Osteoblast (primary cell): ENCODE measurements around the gene KIF2C. TPM values are rescaled to one million over a fixed set of nuclear protein-coding genes. Genes with fewer than 3 reads are reported as not detected.
A peak's percentile ranks its signal among the peaks of the same experiment; 100 is the strongest.

Experiments used
- DNase-seq: peaks from one replicate; pipeline ENCODE4 v3.0.0; 2011; ENCODE audit warnings: low spot score, mixed read lengths; ENCODE audit not compliant: insufficient read length; ENCODE audit errors: missing footprints
- H2AFZ ChIP-seq: 2 replicates; pipeline ENCODE4 v1.6.0; 2011; ENCODE audit warnings: mild to moderate bottlenecking, low read length
- H3K27ac ChIP-seq: 2 replicates; pipeline ENCODE4 v1.5.1; 2011; ENCODE audit warnings: mild to moderate bottlenecking, low read depth, low read length, moderate library complexity
- H3K27me3 ChIP-seq: 2 replicates; pipeline ENCODE4 v1.6.0; 2012; ENCODE audit warnings: mild to moderate bottlenecking, control low read depth, inconsistent platforms, low read length, moderate library complexity; ENCODE audit not compliant: insufficient read depth
- H3K36me3 ChIP-seq: 2 replicates; pipeline ENCODE4 v1.5.1; 2011; ENCODE audit warnings: mild to moderate bottlenecking, low read length, control low read depth, moderate library complexity; ENCODE audit not compliant: insufficient read depth
- H3K4me1 ChIP-seq: 2 replicates; pipeline ENCODE4 v1.5.1; 2011; ENCODE audit warnings: mild to moderate bottlenecking, low read length, control low read depth, moderate library complexity; ENCODE audit not compliant: insufficient read depth
- H3K4me2 ChIP-seq: 2 replicates; pipeline ENCODE4 v1.6.0; 2011; ENCODE audit warnings: mild to moderate bottlenecking, low read length; ENCODE audit not compliant: insufficient read depth
- H3K4me3 ChIP-seq: fragments of 200-600 bp; sonication (generic); 3 replicates; pipeline ENCODE4 v1.5.1; 2012; ENCODE audit warnings: mild to moderate bottlenecking, low read length, inconsistent platforms; ENCODE audit not compliant: insufficient read depth
- H3K79me2 ChIP-seq: 2 replicates; pipeline ENCODE4 v1.6.0; 2012; ENCODE audit warnings: mild to moderate bottlenecking, low read length, control low read depth, inconsistent platforms; ENCODE audit not compliant: insufficient read depth
- H3K9me3 ChIP-seq: 2 replicates; pipeline ENCODE4 v1.5.1; 2011; ENCODE audit warnings: low read depth, low read length, control low read depth
- H4K20me1 ChIP-seq: 2 replicates; pipeline ENCODE4 v1.6.0; 2012; ENCODE audit warnings: mild to moderate bottlenecking, low read length, control low read depth; ENCODE audit not compliant: insufficient read depth
- CTCF ChIP-seq: IDR thresholded peaks from 2 replicates; pipeline ENCODE4 v1.5.1; 2011; ENCODE audit warnings: mild to moderate bottlenecking, low read depth, low read length, moderate library complexity; ENCODE audit errors: extremely low read depth
- total RNA-seq: library from RNA; depleted of rRNA; stranded (reverse); fragments of >200 nt; gene quantifications from 2 replicates; pipeline ENCODE4 v1.2.3, GENCODE V29; 2012

KIF2C gene
- total RNA-seq, 1 donor: 3.3 TPM

GRCh38 chr1:44784094-44785028, 44.7 kb downstream of the KIF2C start:
- TF ChIP-seq CTCF: peak; percentile 12
- Histone ChIP-seq H2AFZ (peak overlapping the region; percentile 76), H3K27me3 (no peaks in the 10 kb centered on the region), H4K20me1 (no peaks in the 10 kb centered on the region), H3K36me3 (peaks cover 14% of the 10 kb centered on the region), H3K9me3 (no peaks in the 10 kb centered on the region), H3K4me2 (peak overlapping the region; percentile 78), H3K79me2 (no peaks in the 10 kb centered on the region), H3K4me3 (peak overlapping the region; percentile 65), H3K27ac (no peak overlapping the region), H3K4me1 (peaks cover 18% of the 10 kb centered on the region)
- peak; percentile 89 for DNase-seq

GRCh38 chr1:44785029-44785380, 45.4 kb downstream of the KIF2C start:
- no peaks in the 10 kb centered on the region for H3K9me3 ChIP-seq

GRCh38 chr1:44785501-44786137, 46.0 kb downstream of the KIF2C start:
- Histone ChIP-seq H3K4me3 (peak overlapping the region; percentile 69), H2AFZ (no peak overlapping the region), H3K4me1 (peaks cover 18% of the 10 kb centered on the region), H4K20me1 (no peaks in the 10 kb centered on the region), H3K9me3 (no peaks in the 10 kb centered on the region), H3K4me2 (peak overlapping the region; percentile 87), H3K79me2 (no peaks in the 10 kb centered on the region), H3K27ac (no peak overlapping the region), H3K36me3 (peaks cover 3% of the 10 kb centered on the region), H3K27me3 (no peaks in the 10 kb centered on the region)
- TF ChIP-seq CTCF: no peak
- DNase-seq: no peak

More at GRCh38 chr1:44785029-44785380, 45.4 kb downstream of the KIF2C start:
- Histone ChIP-seq H3K79me2 (no peaks in the 10 kb centered on the region), H2AFZ (no peak overlapping the region), H3K36me3 (peaks cover 8% of the 10 kb centered on the region), H3K27me3 (no peaks in the 10 kb centered on the region), H3K4me3 (no peak overlapping the region), H4K20me1 (no peaks in the 10 kb centered on the region), H3K4me1 (peaks cover 18% of the 10 kb centered on the region), H3K4me2 (peak overlapping the region; percentile 78), H3K27ac (no peak overlapping the region)
- no peak for TF ChIP-seq CTCF
- no peak for DNase-seq
